H1 (cell line): ENCODE measurements around the gene GAGE12D.
"Not testable (repeated sequence)": the region's sequence is repeated elsewhere in the genome, so short reads cannot be mapped to it uniquely, and the experiment has no call there.

Source experiments
- CTCF ChIP-seq, 3 experiments: IDR thresholded peaks; 1 replicate in 2 of 3; 2 replicates in 1 of 3; pipeline versions ENCODE4 v1.5.1 to v1.6.1; 2011; ENCODE audit warnings: low read length in 3 of 3, mild to moderate bottlenecking in 3 of 3, inconsistent platforms in 2 of 3, low read depth in 1 of 3, moderate library complexity in 1 of 3; ENCODE audit not compliant: insufficient read depth in 1 of 3; ENCODE audit errors: control extremely low read depth in 1 of 3
- USF2 ChIP-seq: IDR thresholded peaks from 2 replicates; pipeline ENCODE4 v1.6.1; 2011; ENCODE audit warnings: low read length, improper control_type of control experiment

GRCh38 chrX:49550989-49551388 lies 9.5 kb downstream of the GAGE12D start, which contains the start of gene GAGE12E:
- not testable (repeated sequence) for TF ChIP-seq USF2; CTCF (IDR thresholded peaks at IDR 0.05; ENCODE audit: control extremely low read depth in 1 of 3, insufficient read depth in 1 of 3, low read depth in 1 of 3, low read length in 3 of 3)
